Kidney (tissue), 14 donors: ENCODE measurements around the gene INO80B. TPM values are rescaled to one million over a fixed set of nuclear protein-coding genes. Genes with fewer than 3 reads are reported as not detected.

Source experiments
- DNase-seq, 5 donors: peaks; one replicate each; pipeline ENCODE4 v3.0.0-alpha.2; 2013 to 2020
- FAIRE-seq: peaks from 2 replicates; lab custom pipeline; 2012; peaks lifted over from hg19 to GRCh38; lab: Jason Lieb, UNC
- H3K27ac ChIP-seq, 2 donors: one replicate each; pipeline ENCODE4 v1.7.0; 2013; ENCODE audit warnings: low read depth in 2 of 2, low read length in 2 of 2, inconsistent platforms in 1 of 2
- H3K27me3 ChIP-seq: one replicate; pipeline ENCODE4 v1.7.1; 2013; ENCODE audit warnings: low read length, inconsistent platforms; ENCODE audit not compliant: control insufficient read depth, insufficient read depth
- H3K36me3 ChIP-seq, 3 donors: one replicate each; pipeline versions ENCODE4 v1.7.0 to v1.7.1; 2013; ENCODE audit warnings: low read length in 3 of 3, control low read depth in 1 of 3, inconsistent platforms in 1 of 3; ENCODE audit not compliant: insufficient read depth in 3 of 3, control insufficient read depth in 2 of 3
- H3K4me1 ChIP-seq, 3 donors: one replicate each; pipeline versions ENCODE4 v1.7.0 to v1.7.1; 2013; ENCODE audit warnings: low read length in 3 of 3, inconsistent platforms in 1 of 3, low read depth in 1 of 3; ENCODE audit not compliant: control insufficient read depth in 2 of 3, insufficient read depth in 2 of 3
- H3K4me3 ChIP-seq, 3 donors: one replicate each; pipeline versions ENCODE4 v1.7.0 to v1.8.1; 2013; ENCODE audit warnings: low read length in 3 of 3, control low read depth in 1 of 3, inconsistent platforms in 1 of 3
- H3K9ac ChIP-seq, 3 donors: one replicate each; pipeline versions ENCODE4 v1.7.0 to v1.7.1; 2013; ENCODE audit warnings: low read length in 3 of 3, control low read depth in 1 of 3, inconsistent platforms in 1 of 3
- H3K9me3 ChIP-seq, 3 donors: one replicate each; pipeline versions ENCODE4 v1.7.0 to v1.7.1; 2013; ENCODE audit warnings: low read length in 3 of 3, control low read depth in 1 of 3, inconsistent platforms in 1 of 3; ENCODE audit not compliant: control insufficient read depth in 2 of 3, insufficient read depth in 1 of 3
- CTCF ChIP-seq: IDR thresholded peaks from 3 replicates; pipeline ENCODE4 v1.5.1; 2012; ENCODE audit warnings: mild to moderate bottlenecking, moderate library complexity, borderline replicate concordance; ENCODE audit not compliant: insufficient read depth; ENCODE audit errors: extremely low read depth
- intact Hi-C: fragments of 100-400 bp; cut with DNase I; formaldehyde crosslinking; loops from one replicate; pipeline ENCODE4 v1.11.1; 2022
- polyA plus RNA-seq: library from polyadenylated mRNA; stranded (reverse); fragments of 350-450 nt; fragmentation: Illumina TruSeq; extraction: RNeasy Lipid Tissue Mini Kit (QIAGEN cat#74804); gene quantifications from one replicate; pipeline ENCODE4 v1.2.3, GENCODE V29; 2014; ENCODE audit warnings: low read depth, low replicate concordance; ENCODE audit not compliant: insufficient read depth
- total RNA-seq: library from RNA; stranded (reverse); fragmentation: NEBNext Ultra II Directional; extraction: Animal tissue kit (Norgen Biotek cat#: 25700); gene quantifications from one replicate; pipeline ENCODE4 v1.2.1, GENCODE V29; 2021
- donor health status: control.
- donor health status: control.
- donor health status: control.
- donor health status: control.
- donor health status: control.
- donor health status: DM: yes; HTN: yes; CAD: no.
- donor health status: Normal renal cell carcinoma (clear cell type).

INO80B gene
- total and polyA plus RNA-seq, 2 donors from 2014 or later: 37.0 to 44.2 TPM

GRCh38 chr2:74474481-74474880 lies 19.6 kb downstream of the INO80B start:
- Histone ChIP-seq H3K9me3 (no peaks in the 10 kb centered on the region), H3K4me1 (peaks cover 0 to 2% (median 0%) of the 10 kb centered on the region in 3 donors), H3K27me3 (no peaks in the 10 kb centered on the region), H3K36me3 (peaks cover 0 to 13% (median 13%) of the 10 kb centered on the region in 3 donors), H3K4me3 (no peak overlapping the region), H3K27ac (no peak overlapping the region), H3K9ac (no peak overlapping the region)
- peak in 1 of 5 donors; percentile 64 for DNase-seq
- intact Hi-C loops: no loop called here
- TF ChIP-seq CTCF: no peak
- FAIRE-seq: no peak

- intact Hi-C loops: no loop called here
- no peak for FAIRE-seq
These were observed 20.0 kb downstream of the INO80B start for GRCh38 chr2:74474899-74475298.

GRCh38 chr2:74481431-74481830 lies 26.5 kb downstream of the INO80B start:
- no peaks in the 10 kb centered on the region for H3K9me3 ChIP-seq
- intact Hi-C loops: no loop called here
- FAIRE-seq (no peak), DNase-seq (no peak)
- H3K36me3 ChIP-seq: peaks cover 0 to 8% (median 3%) of the 10 kb centered on the region in 3 donors
- H3K27ac ChIP-seq: no peak overlapping the region
- H3K4me3 ChIP-seq: peak overlapping the region in 2 of 3 donors; percentile 95 to 100
- TF ChIP-seq CTCF: no peak
- H3K9ac ChIP-seq: peak overlapping the region in 2 of 3 donors; percentile 68 to 80
- H3K4me1 ChIP-seq: peaks cover 0 to 20% (median 6%) of the 10 kb centered on the region in 3 donors
- H3K27me3 ChIP-seq: no peaks in the 10 kb centered on the region

More at GRCh38 chr2:74474899-74475298, 20.0 kb downstream of the INO80B start:
- H3K36me3 ChIP-seq: peaks cover 0 to 13% (median 13%) of the 10 kb centered on the region in 3 donors
- no peak overlapping the region for H3K4me3 ChIP-seq
- H3K9me3 ChIP-seq: no peaks in the 10 kb centered on the region
- peak in 1 of 5 donors; percentile 55 for DNase-seq
- H3K27ac ChIP-seq: no peak overlapping the region
- peaks cover 0 to 2% (median 0%) of the 10 kb centered on the region in 3 donors for H3K4me1 ChIP-seq
- H3K9ac ChIP-seq: no peak overlapping the region
- no peak for TF ChIP-seq CTCF
- H3K27me3 ChIP-seq: no peaks in the 10 kb centered on the region
